IMR-90 (cell line): ENCODE results near the gene PI4KA. TPM values are rescaled to one million over a fixed set of nuclear protein-coding genes. Genes with fewer than 3 reads are reported as not detected.
A peak's percentile ranks its signal among the peaks of the same experiment; 100 is the strongest.

Source experiments
- ATAC-seq: fragments of 200-7000 bp; cut with Tn5 transposase; 2 replicates; pipeline ENCODE4 v1.9.1; 2020; ENCODE audit warnings: low read depth, mild to moderate bottlenecking, moderate library complexity
- BruUV-seq: library from RNA; stranded (reverse); fragments of 400-500 nt; replicated peaks from 2 replicates; lab custom pipeline; 2021; lab: Mats Ljungman, UMichigan
- CTCF ChIA-PET: fragments of 300-600 bp; formaldehyde crosslinking; extraction: SDS; loops from one replicate; lab custom pipeline; 2021; ENCODE audit warnings: antibody characterized with exemption; lab: Yijun Ruan, JAX
- POLR2A ChIA-PET: fragments of 300-600 bp; sonication (Branson Sonifier 250); formaldehyde crosslinking; loops from one replicate; lab custom pipeline; 2022; ENCODE audit warnings: antibody characterized with exemption; ENCODE audit not compliant: unreplicated experiment; lab: Charles Lee
- DNase-seq: peaks from one replicate; pipeline ENCODE4 v3.0.0; 2013
- H2AFZ ChIP-seq: replicated peaks from 2 replicates; pipeline ENCODE3; 2013; ENCODE audit warnings: low read length, mild to moderate bottlenecking; ENCODE audit not compliant: poor library complexity
- H2AK5ac ChIP-seq: 2 replicates; pipeline ENCODE4 v1.6.1; 2013; ENCODE audit warnings: low read depth, low read length, inconsistent platforms
- H2AK9ac ChIP-seq: replicated peaks from 2 replicates; pipeline ENCODE3; 2013; ENCODE audit warnings: mild to moderate bottlenecking, low read depth, low read length, moderate library complexity; ENCODE audit not compliant: poor library complexity
- H2BK120ac ChIP-seq: 2 replicates; pipeline ENCODE4 v1.6.1; 2013; ENCODE audit warnings: low read depth, low read length, inconsistent platforms
- H2BK15ac ChIP-seq: 3 replicates; pipeline ENCODE4 v1.6.1; 2013; ENCODE audit warnings: low read depth, low read length, inconsistent platforms
- H2BK20ac ChIP-seq: 2 replicates; pipeline ENCODE4 v1.6.1; 2013; ENCODE audit warnings: low read depth, mild to moderate bottlenecking, inconsistent platforms, low read length, moderate library complexity
- H2BK5ac ChIP-seq: 2 replicates; pipeline ENCODE4 v1.6.1; 2013; ENCODE audit warnings: mild to moderate bottlenecking, low read depth, low read length, inconsistent platforms; ENCODE audit not compliant: poor library complexity, severe bottlenecking
- H3K14ac ChIP-seq: replicated peaks from 2 replicates; pipeline ENCODE4 v1.6.1; 2013; ENCODE audit warnings: low read depth, low read length, inconsistent platforms
- H3K18ac ChIP-seq: 2 replicates; pipeline ENCODE4 v1.6.1; 2013; ENCODE audit warnings: low read depth, low read length, control low read depth
- H3K23ac ChIP-seq: 2 replicates; pipeline ENCODE4 v1.6.1; 2013; ENCODE audit warnings: low read depth, low read length, inconsistent platforms
- H3K27ac ChIP-seq: 2 replicates; pipeline ENCODE4 v1.5.1; 2013; ENCODE audit warnings: mild to moderate bottlenecking, control low read depth, low read length; ENCODE audit not compliant: insufficient read depth
- H3K27me3 ChIP-seq: 2 replicates; pipeline ENCODE4 v1.6.1; 2013; ENCODE audit warnings: low read length; ENCODE audit not compliant: control insufficient read depth, insufficient read depth
- H3K36me3 ChIP-seq: 2 replicates; pipeline ENCODE4 v1.6.1; 2013; ENCODE audit warnings: low read length, mixed read lengths; ENCODE audit not compliant: control insufficient read depth, insufficient read depth
- H3K4ac ChIP-seq: 2 replicates; pipeline ENCODE4 v1.6.1; 2013; ENCODE audit warnings: low read depth, low read length, inconsistent platforms
- H3K4me1 ChIP-seq: 2 replicates; pipeline ENCODE4 v1.6.1; 2013; ENCODE audit warnings: low read length, mixed read lengths; ENCODE audit not compliant: control insufficient read depth, insufficient read depth
- H3K4me2 ChIP-seq: 2 replicates; pipeline ENCODE4 v1.6.1; 2013; ENCODE audit warnings: low read depth, mild to moderate bottlenecking, control low read depth, low read length, moderate library complexity
- H3K4me3 ChIP-seq: 2 replicates; pipeline ENCODE4 v1.5.1; 2013; ENCODE audit warnings: low read depth, mild to moderate bottlenecking, control low read depth, low read length, moderate library complexity; ENCODE audit not compliant: insufficient read depth
- H3K56ac ChIP-seq: 2 replicates; pipeline ENCODE4 v1.6.1; 2013; ENCODE audit warnings: low read length, inconsistent platforms; ENCODE audit not compliant: insufficient read depth; ENCODE audit errors: extremely low read depth
- H3K79me1 ChIP-seq, 2 experiments: 2 replicates each; pipeline ENCODE4 v1.6.1; 2013; ENCODE audit warnings: low read length in 2 of 2, inconsistent platforms in 1 of 2, low read depth in 1 of 2
- H3K9ac ChIP-seq: 2 replicates; pipeline ENCODE4 v1.6.1; 2013; ENCODE audit warnings: low read depth, low read length, control low read depth
- H3K9me1 ChIP-seq: 2 replicates; pipeline ENCODE4 v1.6.1; 2013; ENCODE audit warnings: low read length, inconsistent platforms; ENCODE audit not compliant: insufficient read depth
- H3K9me3 ChIP-seq: 2 replicates; pipeline ENCODE4 v1.6.1; 2013; ENCODE audit warnings: low read length; ENCODE audit not compliant: control insufficient read depth, insufficient read depth
- H4K20me1 ChIP-seq: 2 replicates; pipeline ENCODE4 v1.6.1; 2013; ENCODE audit warnings: low read length, inconsistent platforms; ENCODE audit not compliant: insufficient read depth
- H4K5ac ChIP-seq: 2 replicates; pipeline ENCODE4 v1.6.1; 2013; ENCODE audit warnings: mild to moderate bottlenecking, low read depth, low read length, control low read depth
- H4K8ac ChIP-seq, 2 experiments: 2 replicates each; pipeline ENCODE4 v1.6.1; 2013; ENCODE audit warnings: low read depth in 2 of 2, low read length in 2 of 2, control low read depth in 1 of 2, inconsistent platforms in 1 of 2
- H4K91ac ChIP-seq: 2 replicates; pipeline ENCODE4 v1.6.1; 2013; ENCODE audit warnings: low read depth, low read length, inconsistent platforms; ENCODE audit not compliant: insufficient read depth
- BHLHE40 ChIP-seq: fragments of 150-350 bp; IDR thresholded peaks from 2 replicates; pipeline ENCODE4 v1.6.1; 2016; ENCODE audit warnings: mild to moderate bottlenecking, low read depth, low read length
- CEBPB ChIP-seq: IDR thresholded peaks from 2 replicates; pipeline ENCODE4 v1.6.1; 2012; ENCODE audit warnings: low read depth, low read length, improper control_type of control experiment
- CHD1 ChIP-seq: IDR thresholded peaks from 2 replicates; pipeline ENCODE4 v1.6.1; 2012; ENCODE audit warnings: low read depth, low read length, improper control_type of control experiment
- CTCF ChIP-seq: conservative IDR thresholded peaks from 2 replicates; pipeline ENCODE4 v1.5.1; 2012; ENCODE audit warnings: mild to moderate bottlenecking, low read depth, low read length, improper control_type of control experiment
- ELK1 ChIP-seq: fragments of 150-350 bp; IDR thresholded peaks from 2 replicates; pipeline ENCODE4 v1.6.1; 2016; ENCODE audit warnings: low read depth, mild to moderate bottlenecking, low read length, moderate library complexity, borderline replicate concordance
- MAFK ChIP-seq: IDR thresholded peaks from 2 replicates; pipeline ENCODE4 v1.6.1; 2012; ENCODE audit warnings: low read depth, low read length, improper control_type of control experiment
- MXI1 ChIP-seq: IDR thresholded peaks from 2 replicates; pipeline ENCODE4 v1.6.1; 2012; ENCODE audit warnings: low read depth, mild to moderate bottlenecking, low read length, moderate library complexity, borderline replicate concordance
- RCOR1 ChIP-seq: IDR thresholded peaks from 2 replicates; pipeline ENCODE4 v1.6.1; 2012; ENCODE audit warnings: mild to moderate bottlenecking, low read length, improper control_type of control experiment; ENCODE audit not compliant: insufficient replicate concordance
- WGBS, 2 experiments: methylation state at CpG; one replicate each; pipeline versions ENCODE4 v1.1.5 to v1.1.7; 2013; ENCODE audit warnings: missing lambda C conversion rate in 2 of 2; ENCODE audit not compliant: insufficient read length in 1 of 2; ENCODE audit errors: extremely low coverage in 2 of 2; 5-methylcytosine and 5-hydroxymethylcytosine counted together
- dilution Hi-C: fragments of 300-500 bp; cut with HindIII; formaldehyde crosslinking; loops from one replicate; pipeline ENCODE4 v1.14.3; 2018; ENCODE audit warnings: low sequenced_read_pairs; ENCODE audit not compliant: unreplicated experiment
- in situ Hi-C: fragments of 300-500 bp; cut with MboI; formaldehyde crosslinking; loops from 3 replicates; pipeline ENCODE4 v1.14.3; 2019; ENCODE audit warnings: low sequenced_read_pairs, inconsistent platforms, mixed read lengths
- intact Hi-C: fragments of 100-400 bp; cut with micrococcal nuclease; formaldehyde crosslinking; loops from 2 replicates; pipeline ENCODE4 v1.10.0; 2022
- polyA plus RNA-seq, 3 experiments: library from polyadenylated mRNA; depleted of rRNA; stranded (reverse); fragments of >200 nt; gene quantifications; 2 replicates each; pipeline ENCODE4 v1.2.3, GENCODE V29; 2012; ENCODE audit warnings: low replicate concordance in 1 of 3
- total RNA-seq: library from RNA; depleted of rRNA; stranded (reverse); fragments of >200 nt; gene quantifications from 2 replicates; pipeline ENCODE4 v1.2.3, GENCODE V29; 2012

The PI4KA gene
- total and polyA plus RNA-seq, 2 of the 4 experiments (the other 2 are of a cell fraction), result 16.8 to 35.5 TPM

DNA sequence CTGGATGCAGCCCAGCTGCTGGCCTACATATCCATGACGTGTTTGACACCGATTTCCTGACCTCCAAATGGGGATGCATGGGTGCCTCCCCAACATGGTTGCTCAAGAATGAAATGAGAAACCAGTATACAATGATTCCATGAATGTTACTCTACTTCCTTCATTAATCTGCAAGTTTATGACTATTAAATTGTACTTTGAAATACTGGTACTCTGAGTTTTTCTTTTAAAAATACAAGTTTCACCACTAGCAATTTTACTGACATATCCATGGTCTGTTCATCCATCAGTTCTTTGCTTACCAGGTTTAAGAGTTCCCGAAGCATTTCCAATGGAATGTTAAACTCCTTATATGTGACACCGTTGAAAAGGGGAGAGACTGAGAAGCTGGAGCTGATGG is 45.6 kb downstream of the PI4KA start:
- Histone ChIP-seq H3K9me1 (peaks cover 9% of the 10 kb centered on the region), H3K56ac (no peak overlapping the region), H2BK5ac (no peak overlapping the region), H3K27me3 (no peaks in the 10 kb centered on the region), H3K9me3 (no peaks in the 10 kb centered on the region), H3K23ac (no peak overlapping the region), H3K4me3 (no peak overlapping the region), H3K27ac (no peak overlapping the region), H3K36me3 (peaks cover 37% of the 10 kb centered on the region), H2BK20ac (no peak overlapping the region), H4K20me1 (no peaks in the 10 kb centered on the region), H2BK120ac (no peak overlapping the region), H4K8ac (no peak overlapping the region), H2AFZ (no peak overlapping the region), H3K4me1 (no peaks in the 10 kb centered on the region), H4K91ac (no peak overlapping the region), H3K4me2 (no peak overlapping the region), H2BK15ac (no peak overlapping the region), H3K14ac (no peak overlapping the region), H2AK9ac (no peak overlapping the region), H3K79me1 (peaks cover 0 to 13% of the 10 kb centered on the region in 2 experiments; a peak in 1 of 4 replicates), H4K5ac (no peak overlapping the region), H2AK5ac (no peak overlapping the region), H3K4ac (no peak overlapping the region), H3K18ac (no peak overlapping the region), H3K9ac (no peak overlapping the region)
- WGBS, 2 experiments, result 94% methylated on average over 2 of the region's 4 CpGs; no CpG with 5 or more reads in 1 of the 2 experiments
- no TSS peak for BruUV-seq
- no peak for TF ChIP-seq CHD1
- no peak for TF ChIP-seq RCOR1
- TF ChIP-seq MXI1, result no peak
- TF ChIP-seq MAFK, result no peak
- TF ChIP-seq CEBPB, result no peak
- TF ChIP-seq CTCF, result no peak
- TF ChIP-seq BHLHE40, result no peak
- no peak for TF ChIP-seq ELK1
- DNase-seq (peak; percentile 15), ATAC-seq (no peak)
- ChIA-PET CTCF (interaction anchor here (1.8 kb wide), 1 partner anchor 29 kb away, joined by 5 read pairs; no protein-coding TSS in a partner anchor), POLR2A (no interaction called here)
- in situ Hi-C loops, result no loop called here
- intact Hi-C loops, result no loop called here
- dilution Hi-C loops, result no loop called here
